ENCODE data around the gene TCERG1L. TPM values are rescaled to one million over a fixed set of nuclear protein-coding genes. Genes with fewer than 3 reads are reported as not detected.

TCERG1L gene
- total and polyA plus RNA-seq, 2 experiments from 2014 or later, result not detected

DNA sequence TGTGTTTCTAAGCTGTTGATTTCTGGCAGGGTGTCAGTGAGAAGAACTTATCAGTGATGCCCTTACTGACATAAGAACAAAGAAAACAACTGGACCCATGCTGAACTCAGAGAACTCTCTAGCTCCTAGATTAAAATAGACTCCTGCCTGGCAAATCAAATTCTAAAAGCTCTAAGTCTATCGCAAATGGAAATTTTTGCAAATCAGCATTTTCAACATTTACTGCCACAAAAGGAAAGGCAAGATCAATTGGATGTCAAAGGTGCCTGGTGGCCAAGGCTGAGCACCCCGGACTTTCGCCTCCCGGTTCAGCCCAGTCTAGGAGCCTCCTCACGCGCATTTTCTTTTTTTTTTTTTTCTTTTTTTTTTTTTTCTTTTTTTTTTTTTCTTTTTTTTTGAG, 251.6 kb downstream of the TCERG1L start:
- Histone ChIP-seq H3K9me2 (ENCODE audit: insufficient read depth) (no peaks in the 10 kb centered on the region), H3K9ac (no peak overlapping the region), H3K79me2 (ENCODE audit: insufficient read depth) (no peaks in the 10 kb centered on the region), H3F3A (ENCODE audit: insufficient read depth) (no peaks in the 10 kb centered on the region), H3K4me1 (ENCODE audit: insufficient read depth) (no peaks in the 10 kb centered on the region), H3K4me3 (no peak overlapping the region), H3K27ac (no peak overlapping the region), H3K4me2 (ENCODE audit: unreplicated experiment) (no peak overlapping the region), H3K36me3 (ENCODE audit: low read depth) (no peaks in the 10 kb centered on the region), H3K9me3 (ENCODE audit: low read depth) (no peaks in the 10 kb centered on the region), H2AFZ (no peak overlapping the region), H3K27me3 (replicated peaks; ENCODE audit: insufficient read depth) (no peaks in the 10 kb centered on the region), H4K20me1 (ENCODE audit: insufficient read depth) (no peaks in the 10 kb centered on the region)
- in situ Hi-C loops (cut with MboI), result no loop called here
- TF ChIP-seq EZH2phosphoT487 (IDR thresholded peaks at IDR 0.05; ENCODE audit: insufficient read depth, low read depth) (no peak), EZH2 (IDR thresholded peaks at IDR 0.05; ENCODE audit: insufficient read depth, poor library complexity, severe bottlenecking) (no peak)
- no peak for DNase-seq
- WGBS, 2 experiments (ENCODE audit: low coverage in 1 of 2, low lambda C conversion rate in 2 of 2, missing lambda C conversion rate in 2 of 2), result 69 to 85% methylated on average over 4 to 6 of the region's 6 CpGs

DNA sequence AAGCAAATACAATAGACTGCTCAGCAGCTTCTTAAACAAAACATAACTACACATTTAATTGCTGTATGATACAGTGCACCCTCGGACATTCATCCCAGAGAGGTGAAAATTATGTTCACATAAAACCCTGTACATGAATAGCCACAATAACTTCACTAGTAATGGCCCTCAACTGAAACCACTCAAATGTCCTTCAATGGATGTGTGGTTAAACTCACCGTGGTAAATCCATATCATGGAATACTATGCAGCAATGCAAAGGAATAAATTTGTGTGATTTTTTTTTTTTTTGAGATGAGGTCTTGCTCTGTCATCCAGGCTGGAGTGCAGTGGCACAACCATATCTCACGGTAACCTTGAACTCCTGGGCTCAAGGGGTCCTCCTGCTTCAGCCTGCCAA, 252.7 kb downstream of the TCERG1L start:
- H3K4me1 ChIP-seq (ENCODE audit: insufficient read depth), result no peaks in the 10 kb centered on the region
- H4K20me1 ChIP-seq (ENCODE audit: insufficient read depth), result no peaks in the 10 kb centered on the region
- no peaks in the 10 kb centered on the region for H3K36me3 ChIP-seq (ENCODE audit: low read depth)
- H3K4me2 ChIP-seq (ENCODE audit: unreplicated experiment), result no peak overlapping the region
- in situ Hi-C loops (cut with MboI), result no loop called here
- H3K27ac ChIP-seq, result no peak overlapping the region
- TF ChIP-seq EZH2phosphoT487 (IDR thresholded peaks at IDR 0.05; ENCODE audit: insufficient read depth, low read depth), result no peak
- H3K79me2 ChIP-seq (ENCODE audit: insufficient read depth), result no peaks in the 10 kb centered on the region
- no peaks in the 10 kb centered on the region for H3K9me2 ChIP-seq (ENCODE audit: insufficient read depth)
- no peaks in the 10 kb centered on the region for H3K9me3 ChIP-seq (ENCODE audit: low read depth)
- no peak overlapping the region for H3K9ac ChIP-seq
- no peaks in the 10 kb centered on the region for H3F3A ChIP-seq (ENCODE audit: insufficient read depth)
- H2AFZ ChIP-seq, result no peak overlapping the region
- WGBS, 2 experiments (ENCODE audit: low coverage in 1 of 2, low lambda C conversion rate in 2 of 2, missing lambda C conversion rate in 2 of 2), result 7 to 22% methylated on average over 3 of the region's 3 CpGs
- H3K4me3 ChIP-seq, result no peak overlapping the region
- DNase-seq, result no peak
- no peaks in the 10 kb centered on the region for H3K27me3 ChIP-seq (replicated peaks; ENCODE audit: insufficient read depth)

DNA sequence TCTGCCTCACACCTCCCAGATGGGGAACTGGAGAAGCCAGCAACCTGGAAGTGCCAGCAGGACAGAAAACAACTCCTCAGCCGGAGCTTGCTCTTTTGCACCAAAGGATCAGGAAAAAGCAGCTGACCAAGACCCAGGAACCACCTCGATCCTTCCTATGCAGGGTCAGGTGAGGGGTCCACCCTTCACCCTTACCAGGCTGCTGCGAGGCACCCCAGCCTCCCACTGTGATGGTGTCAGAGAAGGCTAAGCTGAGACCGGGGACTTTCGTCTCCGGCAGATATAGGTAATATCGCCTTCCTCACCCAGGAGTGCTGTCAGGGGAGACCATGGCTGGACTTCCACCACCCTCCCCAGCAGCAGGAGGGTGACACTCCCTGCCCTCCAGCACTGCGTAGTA, 254.7 kb downstream of the TCERG1L start:
- TF ChIP-seq EZH2 (IDR thresholded peaks at IDR 0.05; ENCODE audit: insufficient read depth, poor library complexity, severe bottlenecking) (no peak), EZH2phosphoT487 (IDR thresholded peaks at IDR 0.05; ENCODE audit: insufficient read depth, low read depth) (no peak)
- DNase-seq, result no peak
- Histone ChIP-seq H3K27me3 (replicated peaks; ENCODE audit: insufficient read depth) (no peaks in the 10 kb centered on the region), H3K27ac (no peak overlapping the region), H3K9ac (no peak overlapping the region), H3K4me1 (ENCODE audit: insufficient read depth) (no peaks in the 10 kb centered on the region), H2AFZ (no peak overlapping the region), H3K36me3 (ENCODE audit: low read depth) (no peaks in the 10 kb centered on the region), H3K79me2 (ENCODE audit: insufficient read depth) (no peaks in the 10 kb centered on the region), H4K20me1 (ENCODE audit: insufficient read depth) (no peaks in the 10 kb centered on the region), H3F3A (ENCODE audit: insufficient read depth) (no peaks in the 10 kb centered on the region), H3K9me2 (ENCODE audit: insufficient read depth) (no peaks in the 10 kb centered on the region), H3K4me3 (no peak overlapping the region), H3K4me2 (ENCODE audit: unreplicated experiment) (no peak overlapping the region), H3K9me3 (ENCODE audit: low read depth) (no peaks in the 10 kb centered on the region)
- 38 to 47% methylated on average over 8 of the region's 8 CpGs for WGBS, 2 experiments (ENCODE audit: low coverage in 1 of 2, low lambda C conversion rate in 2 of 2, missing lambda C conversion rate in 2 of 2)
- in situ Hi-C loops (cut with MboI), result no loop called here

DNA sequence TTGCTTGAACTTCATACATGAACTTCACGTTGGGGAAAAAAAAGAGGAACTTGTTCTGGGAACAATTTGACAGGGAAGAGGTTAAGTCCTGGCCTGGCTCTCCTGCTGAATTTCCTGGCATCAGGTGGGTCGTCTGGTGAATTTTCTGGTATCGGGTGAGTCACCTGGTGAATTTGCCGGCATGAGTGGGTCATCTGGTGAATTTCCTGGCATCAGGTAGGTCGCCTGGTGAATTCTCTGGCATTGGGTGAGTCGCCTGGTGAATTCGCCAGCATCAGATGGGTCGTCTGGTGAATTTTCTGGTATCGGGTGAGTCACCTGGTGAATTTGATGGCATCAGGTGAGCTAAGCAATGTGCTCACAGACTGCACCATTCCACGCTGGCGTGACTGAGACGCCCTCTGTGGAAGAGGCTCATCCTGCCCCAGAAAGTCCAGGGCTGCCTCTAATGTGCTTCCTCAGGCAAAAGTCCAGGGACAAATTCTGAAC, 255.4 kb downstream of the TCERG1L start:
- Histone ChIP-seq H3F3A (ENCODE audit: insufficient read depth) (no peaks in the 10 kb centered on the region), H3K4me1 (ENCODE audit: insufficient read depth) (no peaks in the 10 kb centered on the region), H3K79me2 (ENCODE audit: insufficient read depth) (no peaks in the 10 kb centered on the region), H4K20me1 (ENCODE audit: insufficient read depth) (no peaks in the 10 kb centered on the region), H3K36me3 (ENCODE audit: low read depth) (no peaks in the 10 kb centered on the region), H3K27me3 (replicated peaks; ENCODE audit: insufficient read depth) (no peaks in the 10 kb centered on the region), H3K27ac (no peak overlapping the region), H3K9me2 (ENCODE audit: insufficient read depth) (no peaks in the 10 kb centered on the region), H2AFZ (no peak overlapping the region), H3K4me3 (no peak overlapping the region), H3K9me3 (ENCODE audit: low read depth) (no peaks in the 10 kb centered on the region), H3K9ac (no peak overlapping the region), H3K4me2 (ENCODE audit: unreplicated experiment) (no peak overlapping the region)
- no peak for DNase-seq
- in situ Hi-C loops (cut with MboI), result no loop called here
- TF ChIP-seq EZH2phosphoT487 (IDR thresholded peaks at IDR 0.05; ENCODE audit: insufficient read depth, low read depth), result no peak
- TF ChIP-seq EZH2 (IDR thresholded peaks at IDR 0.05; ENCODE audit: insufficient read depth, poor library complexity, severe bottlenecking), result no peak
- 23 to 27% methylated on average over 12 of the region's 12 CpGs for WGBS, 2 experiments (ENCODE audit: low coverage in 1 of 2, low lambda C conversion rate in 2 of 2, missing lambda C conversion rate in 2 of 2)

DNA sequence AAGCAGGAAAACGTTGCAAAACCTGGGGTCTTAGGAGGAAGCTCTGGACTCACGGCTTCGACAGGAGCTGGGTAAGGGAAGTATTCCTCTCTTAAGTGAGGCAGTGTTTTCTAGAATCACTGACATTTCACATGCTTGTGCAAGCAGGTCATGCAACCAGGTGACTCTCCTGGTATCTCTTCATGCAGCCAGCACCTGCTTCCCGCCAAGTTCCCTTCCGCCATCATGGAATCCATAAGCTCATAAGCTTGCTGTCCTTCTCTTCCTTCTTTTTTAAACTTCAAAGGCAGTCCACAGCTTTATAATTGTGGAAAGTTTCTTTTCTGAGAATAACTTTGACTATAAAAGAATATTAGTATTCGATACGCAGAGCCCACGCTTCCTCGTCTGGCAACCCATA, 256.1 kb downstream of the TCERG1L start:
- Histone ChIP-seq H3K9me3 (ENCODE audit: low read depth) (no peaks in the 10 kb centered on the region), H3K4me2 (ENCODE audit: unreplicated experiment) (no peak overlapping the region), H2AFZ (no peak overlapping the region), H3K27ac (no peak overlapping the region), H3K4me3 (no peak overlapping the region), H3K36me3 (ENCODE audit: low read depth) (no peaks in the 10 kb centered on the region), H3K27me3 (replicated peaks; ENCODE audit: insufficient read depth) (no peaks in the 10 kb centered on the region), H3K79me2 (ENCODE audit: insufficient read depth) (no peaks in the 10 kb centered on the region), H3K9me2 (ENCODE audit: insufficient read depth) (no peaks in the 10 kb centered on the region), H4K20me1 (ENCODE audit: insufficient read depth) (no peaks in the 10 kb centered on the region), H3F3A (ENCODE audit: insufficient read depth) (no peaks in the 10 kb centered on the region), H3K4me1 (ENCODE audit: insufficient read depth) (no peaks in the 10 kb centered on the region), H3K9ac (no peak overlapping the region)
- WGBS, 2 experiments (ENCODE audit: low coverage in 1 of 2, low lambda C conversion rate in 2 of 2, missing lambda C conversion rate in 2 of 2), result 37 to 43% methylated on average over 9 of the region's 9 CpGs
- DNase-seq, result no peak
- in situ Hi-C loops (cut with MboI), result no loop called here
- TF ChIP-seq EZH2 (IDR thresholded peaks at IDR 0.05; ENCODE audit: insufficient read depth, poor library complexity, severe bottlenecking) (no peak), EZH2phosphoT487 (IDR thresholded peaks at IDR 0.05; ENCODE audit: insufficient read depth, low read depth) (no peak)
